ENCODE measurements around the gene APOBEC3H.

- no peak for TF ChIP-seq POLR2AphosphoS5 (IDR thresholded peaks at IDR 0.05; ENCODE audit: low read depth, low read length)
- no peak for TF ChIP-seq TAF1 (IDR thresholded peaks at IDR 0.05; ENCODE audit: borderline replicate concordance, insufficient read depth, low read length)
Measured at GRCh38 chr22:39117585-39118191, 20.6 kb downstream of the APOBEC3H start.
